GM12872 (cell line): ENCODE data around the gene ST6GALNAC1.

Experiments
- CTCF ChIP-seq: IDR thresholded peaks from 3 replicates; pipeline ENCODE4 v1.5.1; 2011; ENCODE audit warnings: low read depth, mild to moderate bottlenecking, low read length, moderate library complexity; ENCODE audit not compliant: insufficient read depth

Gene ST6GALNAC1

GRCh38 chr17:76584427-76585032 is 59.0 kb downstream of the ST6GALNAC1 start:
- TF ChIP-seq CTCF = no peak

GRCh38 chr17:76582660-76583059 is 60.9 kb downstream of the ST6GALNAC1 start:
- no peak for TF ChIP-seq CTCF

GRCh38 chr17:76581515-76581914 is 62.0 kb downstream of the ST6GALNAC1 start:
- TF ChIP-seq CTCF = no peak

- no peak for TF ChIP-seq CTCF
These were observed 64.3 kb downstream of the ST6GALNAC1 start for GRCh38 chr17:76579281-76579680.

- no peak for TF ChIP-seq CTCF
These were observed 65.2 kb downstream of the ST6GALNAC1 start for GRCh38 chr17:76578376-76578775.

- TF ChIP-seq CTCF = no peak
These were observed 65.7 kb downstream of the ST6GALNAC1 start for GRCh38 chr17:76577876-76578275.

- TF ChIP-seq CTCF = no peak
These were observed 67.4 kb downstream of the ST6GALNAC1 start for GRCh38 chr17:76576189-76576588.
